Measurements from ENCODE around the gene RNASE13. TPM values are rescaled to one million over a fixed set of nuclear protein-coding genes. Genes with fewer than 3 reads are reported as not detected.

The RNASE13 gene
- polyA plus RNA-seq, 2 of the 4 experiments (the other 2 are of a cell fraction), result not detected

DNA sequence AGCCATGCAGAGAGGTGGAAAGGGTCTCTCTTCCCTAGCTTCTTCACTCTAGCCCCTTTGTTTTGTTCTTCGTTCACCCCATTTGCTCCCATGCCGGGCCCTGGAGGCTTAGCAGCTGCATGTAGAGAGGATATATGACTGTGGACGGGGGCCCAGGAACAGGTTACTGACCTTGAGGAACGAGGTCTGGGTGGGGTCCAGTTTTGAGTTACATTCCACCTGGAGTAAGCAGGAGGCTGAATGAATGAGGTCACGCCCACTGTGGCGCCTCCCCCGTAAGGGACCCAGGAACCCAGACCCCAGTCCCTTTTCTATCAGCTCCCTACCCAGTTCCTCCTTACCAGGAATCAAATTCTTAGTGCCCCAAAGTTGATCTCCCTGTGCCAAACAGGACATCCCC is 16.3 kb downstream of the RNASE13 start:
- CTCF ChIA-PET, result interaction anchor here (0.6 to 16.3 kb wide), 13 partner anchors 13 to 388 kb away, joined by 3 to 323 read pairs (median 4); partner anchors contain the start of genes RNASE13, RNASE7, SLC39A2 and TMEM253
- Histone ChIP-seq H3K4me1 (no peaks in the 10 kb centered on the region), H3K9me3 (no peaks in the 10 kb centered on the region), H3K4me2 (no peak overlapping the region), H3K4me3 (no peak overlapping the region), H3K27ac (no peak overlapping the region)
- POLR2A ChIA-PET, result interaction anchor here (0.5 kb wide), 1 partner anchor 53 kb away, joined by 3 read pairs; no protein-coding TSS in a partner anchor
- 63% methylated on average over 7 of the region's 7 CpGs for WGBS (ENCODE audit: missing lambda C conversion rate)
- FAIRE-seq, result no peak
- no peak for DNase-seq (ENCODE audit: low read depth in 1 of 2, low spot score in 1 of 2)
- TF ChIP-seq HDAC2 (IDR thresholded peaks at IDR 0.05) (no peak), FOSB (CRISPR knock-in tag; IDR thresholded peaks at IDR 0.05) (no peak), RNF2 (IDR thresholded peaks at IDR 0.05; ENCODE audit: borderline replicate concordance, low read depth) (no peak), POLR2AphosphoS2 (conservative IDR thresholded peaks at IDR 0.05; ENCODE audit: low read length) (no peak), ZC3H11A (IDR thresholded peaks at IDR 0.05) (no peak), CEBPB (IDR thresholded peaks at IDR 0.05) (no peak)
- TF ChIP-seq, protein P1, sequence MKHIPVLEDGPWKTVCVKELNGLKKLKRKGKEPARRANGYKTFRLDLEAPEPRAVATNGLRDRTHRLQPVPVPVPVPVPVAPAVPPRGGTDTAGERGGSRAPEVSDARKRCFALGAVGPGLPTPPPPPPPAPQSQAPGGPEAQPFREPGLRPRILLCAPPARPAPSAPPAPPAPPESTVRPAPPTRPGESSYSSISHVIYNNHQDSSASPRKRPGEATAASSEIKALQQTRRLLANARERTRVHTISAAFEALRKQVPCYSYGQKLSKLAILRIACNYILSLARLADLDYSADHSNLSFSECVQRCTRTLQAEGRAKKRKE (CRISPR knock-in tag; IDR thresholded peaks at IDR 0.05; ENCODE audit: low read depth), result no peak
- TF ChIP-seq, protein P2, sequence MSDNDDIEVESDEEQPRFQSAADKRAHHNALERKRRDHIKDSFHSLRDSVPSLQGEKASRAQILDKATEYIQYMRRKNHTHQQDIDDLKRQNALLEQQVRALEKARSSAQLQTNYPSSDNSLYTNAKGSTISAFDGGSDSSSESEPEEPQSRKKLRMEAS (IDR thresholded peaks at IDR 0.05), result no peak
- no peak for ATAC-seq

DNA sequence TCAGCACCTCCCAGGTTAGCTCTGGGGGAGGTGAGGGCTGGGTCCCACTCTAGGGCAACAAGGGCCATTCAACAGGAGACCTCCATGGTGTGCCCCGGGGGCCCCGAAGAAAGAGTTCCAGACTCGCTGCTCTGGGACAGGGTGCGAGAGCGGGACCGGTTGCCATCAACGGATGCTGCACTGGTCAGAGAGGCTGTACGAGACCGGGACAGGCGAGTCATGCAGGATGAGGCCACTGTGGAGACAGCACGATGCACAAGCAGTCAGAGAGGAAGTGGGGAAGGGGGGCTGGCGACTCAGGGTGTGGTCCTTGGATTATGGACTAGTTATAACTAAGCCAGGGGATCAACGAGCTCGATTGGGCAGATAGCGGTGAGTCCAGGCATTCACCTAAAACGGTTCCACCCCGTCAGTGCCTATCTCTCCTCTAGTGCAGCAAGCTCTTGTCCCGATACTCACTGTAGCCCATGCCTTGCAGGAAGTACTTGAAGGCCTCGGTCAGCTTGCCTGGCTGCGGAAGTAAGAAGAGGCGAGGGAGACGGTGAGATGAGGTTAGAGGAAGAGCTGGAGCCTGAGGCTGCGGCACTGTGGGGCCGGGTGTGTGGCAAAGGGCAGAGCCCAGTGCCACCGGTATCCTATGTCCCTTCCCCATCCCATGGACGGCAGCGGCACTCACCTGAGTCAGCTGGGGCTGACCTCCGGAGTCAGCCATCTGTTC is 16.9 kb downstream of the RNASE13 start:
- Histone ChIP-seq H3K27ac (no peak overlapping the region), H3K9me3 (no peaks in the 10 kb centered on the region), H3K4me3 (no peak overlapping the region), H3K4me2 (no peak overlapping the region), H3K4me1 (no peaks in the 10 kb centered on the region)
- no peak for ATAC-seq
- DNase-seq (ENCODE audit: low read depth in 1 of 2, low spot score in 1 of 2), result no peak
- FAIRE-seq, result no peak
- POLR2A ChIA-PET, result interaction anchor here (0.5 kb wide), 1 partner anchor 54 kb away, joined by 3 read pairs; no protein-coding TSS in a partner anchor
- no peak for TF ChIP-seq RNF2 (IDR thresholded peaks at IDR 0.05; ENCODE audit: borderline replicate concordance, low read depth)
- TF ChIP-seq TP53 (CRISPR knock-in tag; IDR thresholded peaks at IDR 0.05), result no peak
- no peak for TF ChIP-seq EHMT2 (IDR thresholded peaks at IDR 0.05; ENCODE audit: low read depth)
- no peak for TF ChIP-seq CBX2 (IDR thresholded peaks at IDR 0.05; ENCODE audit: borderline replicate concordance, low read depth)
- no peak for TF ChIP-seq JUNB (IDR thresholded peaks at IDR 0.05)
- TF ChIP-seq CHD2 (IDR thresholded peaks at IDR 0.05; ENCODE audit: low read length, partially characterized antibody), result no peak
- no peak for TF ChIP-seq TFCP2L1 (CRISPR knock-in tag; IDR thresholded peaks at IDR 0.05)
- no peak for TF ChIP-seq NPAS2 (CRISPR knock-in tag; IDR thresholded peaks at IDR 0.05; ENCODE audit: borderline replicate concordance)
- TF ChIP-seq FOSB (CRISPR knock-in tag; IDR thresholded peaks at IDR 0.05), result no peak
- TF ChIP-seq NFE2L2 (conservative IDR thresholded peaks at IDR 0.05; ENCODE audit: low read length), result no peak
- TF ChIP-seq MAZ (IDR thresholded peaks at IDR 0.05; ENCODE audit: borderline replicate concordance, low read depth, low read length), result no peak
- TF ChIP-seq MYC (IDR thresholded peaks at IDR 0.05; ENCODE audit: borderline replicate concordance, low read length), result no peak
- 65% methylated on average over 22 of the region's 28 CpGs for WGBS (ENCODE audit: missing lambda C conversion rate)
- CTCF ChIA-PET, result interaction anchor here (0.6 to 16.3 kb wide), 15 partner anchors 14 to 389 kb away, joined by 3 to 323 read pairs (median 4); partner anchors contain the start of genes RNASE13, RNASE7, SLC39A2 and TMEM253

DNA sequence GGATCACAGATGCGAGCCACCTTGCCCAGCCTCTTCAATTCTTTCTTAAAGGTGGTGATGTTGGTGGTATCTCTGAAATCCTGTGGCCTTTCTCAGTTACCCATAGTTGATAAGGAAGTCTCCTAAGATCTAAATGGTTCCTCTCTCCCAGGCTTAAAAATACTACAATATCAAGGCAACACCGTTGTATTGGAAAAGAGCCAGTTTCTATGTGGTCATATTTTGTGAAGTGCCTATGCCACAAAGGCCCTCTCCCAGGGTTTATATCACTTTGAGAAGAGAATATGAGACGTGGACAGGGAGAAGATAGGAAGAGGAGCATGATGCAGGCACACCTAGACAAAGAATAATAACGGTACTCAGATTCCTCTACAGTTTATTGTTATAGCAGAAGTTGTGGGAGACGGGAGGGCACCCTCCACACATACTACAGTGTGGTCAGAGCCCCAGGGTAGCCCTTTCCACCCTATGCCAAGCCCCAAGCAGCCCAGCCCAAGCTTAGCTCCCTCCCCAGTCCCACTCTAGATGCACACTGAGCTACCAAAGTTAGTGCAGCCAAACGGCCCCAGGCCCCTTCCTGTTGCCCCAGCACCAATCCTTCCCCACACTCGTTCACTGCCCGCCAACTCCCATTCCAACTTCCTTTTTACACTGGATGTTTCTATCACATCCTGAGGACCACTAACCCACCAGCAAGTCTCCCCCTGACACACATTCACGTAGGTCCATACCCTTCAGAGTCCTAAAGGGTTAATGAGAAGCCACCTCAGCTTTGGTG is 18.0 kb downstream of the RNASE13 start:
- H3K4me2 ChIP-seq, result no peak overlapping the region
- CTCF ChIA-PET, result interaction anchor here (1.0 to 16.3 kb wide), 14 partner anchors 15 to 120 kb away, joined by 3 to 323 read pairs (median 38); partner anchors contain the start of genes ARHGEF40, RNASE13, RNASE7 and SLC39A2
- ATAC-seq, result no peak

More for the DNA sequence above, 18.0 kb downstream of the RNASE13 start:
- TF ChIP-seq SMC3 (IDR thresholded peaks at IDR 0.05) (no peak), TP53 (CRISPR knock-in tag; IDR thresholded peaks at IDR 0.05) (no peak), CEBPB (IDR thresholded peaks at IDR 0.05) (no peak), ZSCAN20 (CRISPR knock-in tag; IDR thresholded peaks at IDR 0.05) (no peak), HOXB5 (CRISPR knock-in tag; IDR thresholded peaks at IDR 0.05) (no peak), POLR2AphosphoS2 (conservative IDR thresholded peaks at IDR 0.05; ENCODE audit: low read length) (no peak), CHD4 (IDR thresholded peaks at IDR 0.05; ENCODE audit: borderline replicate concordance) (no peak)
- TF ChIP-seq, protein P3, sequence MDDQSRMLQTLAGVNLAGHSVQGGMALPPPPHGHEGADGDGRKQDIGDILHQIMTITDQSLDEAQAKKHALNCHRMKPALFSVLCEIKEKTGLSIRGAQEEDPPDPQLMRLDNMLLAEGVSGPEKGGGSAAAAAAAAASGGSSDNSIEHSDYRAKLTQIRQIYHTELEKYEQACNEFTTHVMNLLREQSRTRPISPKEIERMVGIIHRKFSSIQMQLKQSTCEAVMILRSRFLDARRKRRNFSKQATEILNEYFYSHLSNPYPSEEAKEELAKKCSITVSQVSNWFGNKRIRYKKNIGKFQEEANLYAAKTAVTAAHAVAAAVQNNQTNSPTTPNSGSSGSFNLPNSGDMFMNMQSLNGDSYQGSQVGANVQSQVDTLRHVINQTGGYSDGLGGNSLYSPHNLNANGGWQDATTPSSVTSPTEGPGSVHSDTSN (IDR thresholded peaks at IDR 0.05), result no peak
- TF ChIP-seq, protein P4, sequence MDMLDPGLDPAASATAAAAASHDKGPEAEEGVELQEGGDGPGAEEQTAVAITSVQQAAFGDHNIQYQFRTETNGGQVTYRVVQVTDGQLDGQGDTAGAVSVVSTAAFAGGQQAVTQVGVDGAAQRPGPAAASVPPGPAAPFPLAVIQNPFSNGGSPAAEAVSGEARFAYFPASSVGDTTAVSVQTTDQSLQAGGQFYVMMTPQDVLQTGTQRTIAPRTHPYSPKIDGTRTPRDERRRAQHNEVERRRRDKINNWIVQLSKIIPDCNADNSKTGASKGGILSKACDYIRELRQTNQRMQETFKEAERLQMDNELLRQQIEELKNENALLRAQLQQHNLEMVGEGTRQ (IDR thresholded peaks at IDR 0.05), result no peak
- no peak for DNase-seq (ENCODE audit: low read depth in 1 of 2, low spot score in 1 of 2)
- FAIRE-seq, result no peak
- Histone ChIP-seq H3K4me3 (no peak overlapping the region), H3K27ac (no peak overlapping the region), H3K4me1 (no peaks in the 10 kb centered on the region), H3K9me3 (no peaks in the 10 kb centered on the region)
- POLR2A ChIA-PET, result interaction anchor here (2.5 kb wide), 1 partner anchor 87 kb away, joined by 18 read pairs; no protein-coding TSS in a partner anchor
- WGBS (ENCODE audit: missing lambda C conversion rate), result 55% methylated on average over 9 of the region's 9 CpGs

Measured in A549 (cell line).